NCI-H146 treated with DMSO at 0.1 percent for 48 hours (cell line): Measurements from ENCODE around the gene N4BP2.

ENCODE experiments used
- DNase-seq: peaks from one replicate; lab custom pipeline; 2025; ENCODE audit not compliant: unreplicated experiment; lab: John Stamatoyannopoulos, UW

N4BP2 gene

GRCh38 chr4:40149960-40150385 lies 93.3 kb downstream of the N4BP2 start:
- DNase-seq, result peak; percentile 67

GRCh38 chr4:40150932-40151331 lies 94.3 kb downstream of the N4BP2 start:
- DNase-seq, result no peak

GRCh38 chr4:40152637-40153036 lies 96.0 kb downstream of the N4BP2 start:
- DNase-seq, result no peak

- no peak for DNase-seq
Measured at GRCh38 chr4:40157436-40157835, 100.8 kb downstream of the N4BP2 start.

GRCh38 chr4:40160258-40160657 lies 103.6 kb downstream of the N4BP2 start:
- DNase-seq, result no peak

GRCh38 chr4:40164459-40164858 lies 107.8 kb downstream of the N4BP2 start:
- DNase-seq, result no peak

GRCh38 chr4:40165916-40166315 lies 109.3 kb downstream of the N4BP2 start:
- no peak for DNase-seq

- DNase-seq, result no peak
Measured at GRCh38 chr4:40168070-40168469, 111.4 kb downstream of the N4BP2 start.

GRCh38 chr4:40170588-40170987 lies 113.9 kb downstream of the N4BP2 start:
- no peak for DNase-seq

GRCh38 chr4:40173470-40173875 lies 116.8 kb downstream of the N4BP2 start:
- no peak for DNase-seq

GRCh38 chr4:40176602-40177001 lies 120.0 kb downstream of the N4BP2 start:
- no peak for DNase-seq

GRCh38 chr4:40177591-40177990 lies 120.9 kb downstream of the N4BP2 start:
- no peak for DNase-seq

- DNase-seq, result peak; percentile 64
Measured at GRCh38 chr4:40178672-40179071, 122.0 kb downstream of the N4BP2 start.

GRCh38 chr4:40179360-40179759 lies 122.7 kb downstream of the N4BP2 start:
- no peak for DNase-seq

GRCh38 chr4:40180356-40180755 lies 123.7 kb downstream of the N4BP2 start:
- no peak for DNase-seq

- no peak for DNase-seq
Measured at GRCh38 chr4:40182001-40182400, 125.4 kb downstream of the N4BP2 start.

GRCh38 chr4:40182954-40183353 lies 126.3 kb downstream of the N4BP2 start:
- DNase-seq, result no peak

GRCh38 chr4:40183615-40184411 lies 127.2 kb downstream of the N4BP2 start:
- no peak for DNase-seq

- no peak for DNase-seq
Measured at GRCh38 chr4:40185830-40186664, 129.4 kb downstream of the N4BP2 start.

GRCh38 chr4:40186665-40187014 lies 130.0 kb downstream of the N4BP2 start:
- no peak for DNase-seq

- DNase-seq, result no peak
Measured at GRCh38 chr4:40187386-40187906, 130.8 kb downstream of the N4BP2 start.

- DNase-seq, result peak; percentile 29
Measured at GRCh38 chr4:40190019-40190418, 133.4 kb downstream of the N4BP2 start.
